WTC11 (cell line): Measurements from ENCODE around the gene CDK11A. TPM values are rescaled to one million over a fixed set of nuclear protein-coding genes. Genes with fewer than 3 reads are reported as not detected.

ENCODE experiments used
- ATAC-seq: fragments of 200-7000 bp; cut with Tn5 transposase; 2 replicates; pipeline ENCODE4 v1.10.0; 2021; ENCODE audit warnings: mild to moderate bottlenecking, moderate library complexity
- CTCF ChIA-PET: fragments of 300-600 bp; sonication (Branson Sonifier 250); formaldehyde crosslinking; loops from one replicate; lab custom pipeline; 2021; ENCODE audit warnings: antibody characterized with exemption; lab: Charles Lee
- POLR2A ChIA-PET: fragments of 350-600 bp; sonication (Branson Sonifier 250); formaldehyde crosslinking; loops from one replicate; lab custom pipeline; 2021; ENCODE audit warnings: antibody characterized with exemption; lab: Charles Lee
- DNase-seq: peaks from one replicate; pipeline ENCODE4 v3.0.0; 2021; ENCODE audit warnings: low spot score
- H3K27ac Mint-ChIP-seq: 2 replicates; pipeline ENCODE4 v1.8.0; 2021; ENCODE audit warnings: mixed read lengths
- H3K27me3 Mint-ChIP-seq: 2 replicates; pipeline ENCODE4 v1.8.0; 2021; ENCODE audit warnings: low read depth, mild to moderate bottlenecking, moderate library complexity, mixed read lengths
- H3K36me3 Mint-ChIP-seq: 2 replicates; pipeline ENCODE4 v1.8.0; 2021; ENCODE audit warnings: mixed read lengths
- H3K4me1 Mint-ChIP-seq: 2 replicates; pipeline ENCODE4 v1.8.0; 2022; ENCODE audit warnings: mixed read lengths
- H3K4me3 Mint-ChIP-seq: 2 replicates; pipeline ENCODE4 v1.8.0; 2021; ENCODE audit warnings: mild to moderate bottlenecking, moderate library complexity, mixed read lengths
- H3K9me3 Mint-ChIP-seq: 2 replicates; pipeline ENCODE4 v1.8.0; 2021; ENCODE audit warnings: mixed read lengths
- CBFB ChIP-seq: sonication (generic); formaldehyde crosslinking; IDR thresholded peaks from 2 replicates; pipeline ENCODE4 v1.8.1; 2022; ENCODE audit warnings: mild to moderate bottlenecking, low read depth, missing genetic modification reagents
- CREM ChIP-seq: sonication (generic); formaldehyde crosslinking; IDR thresholded peaks from 2 replicates; pipeline ENCODE4 v1.8.1; 2022; ENCODE audit warnings: mild to moderate bottlenecking, missing genetic modification reagents, moderate library complexity
- ETV6 ChIP-seq: sonication (generic); formaldehyde crosslinking; IDR thresholded peaks from 2 replicates; pipeline ENCODE4 v1.8.1; 2022; ENCODE audit warnings: mild to moderate bottlenecking, missing genetic modification reagents
- MYBL2 ChIP-seq: sonication (generic); formaldehyde crosslinking; IDR thresholded peaks from 2 replicates; pipeline ENCODE4 v1.8.1; 2023; ENCODE audit warnings: mild to moderate bottlenecking, moderate library complexity, missing genetic modification reagents
- NR3C1 ChIP-seq: sonication (generic); formaldehyde crosslinking; conservative IDR thresholded peaks from 2 replicates; pipeline ENCODE4 v1.8.1; 2023; ENCODE audit warnings: low read depth, mild to moderate bottlenecking, missing genetic modification reagents
- SMAD3 ChIP-seq: sonication (generic); formaldehyde crosslinking; IDR thresholded peaks from 2 replicates; pipeline ENCODE4 v1.8.0; 2022; ENCODE audit warnings: missing genetic modification reagents, mild to moderate bottlenecking, borderline replicate concordance
- SOX15 ChIP-seq: fragments of 250-450 bp; sonication (Bioruptor Pico); IDR thresholded peaks from 2 replicates; pipeline ENCODE4 v1.9.0; 2021; ENCODE audit warnings: mild to moderate bottlenecking
- TCF7 ChIP-seq: sonication (generic); formaldehyde crosslinking; IDR thresholded peaks from 2 replicates; pipeline ENCODE4 v1.8.0; 2022; ENCODE audit warnings: mild to moderate bottlenecking, low read depth, missing genetic modification reagents, moderate library complexity
- ZNF121 ChIP-seq: sonication (generic); formaldehyde crosslinking; IDR thresholded peaks from 2 replicates; pipeline ENCODE4 v1.8.0; 2023; ENCODE audit warnings: missing genetic modification reagents
- ZNF396 ChIP-seq: fragments of 250-450 bp; sonication (Bioruptor Pico); IDR thresholded peaks from 2 replicates; pipeline ENCODE4 v1.8.0; 2021; ENCODE audit warnings: mild to moderate bottlenecking, moderate library complexity, borderline replicate concordance
- ZNF671 ChIP-seq: fragments of 250-450 bp; sonication (Bioruptor Pico); IDR thresholded peaks from 2 replicates; pipeline ENCODE4 v1.8.0; 2021; ENCODE audit warnings: mild to moderate bottlenecking
- total RNA-seq: library from RNA; stranded (reverse); gene quantifications from 3 replicates; pipeline ENCODE4 v1.2.3, GENCODE V29; 2021
- TF ChIP-seq, protein P1 (sequence below): sonication (generic); formaldehyde crosslinking; IDR thresholded peaks from 2 replicates; pipeline ENCODE4 v1.8.0; 2022; ENCODE audit warnings: mild to moderate bottlenecking, missing genetic modification reagents
- TF ChIP-seq, protein P2 (sequence below): fragments of 200-600 bp; IDR thresholded peaks from 2 replicates; pipeline ENCODE4 v1.8.0; 2022; ENCODE audit warnings: antibody characterized with exemption
- TF ChIP-seq, protein P3 (sequence below): sonication (generic); formaldehyde crosslinking; IDR thresholded peaks from 2 replicates; pipeline ENCODE4 v1.8.1; 2023; ENCODE audit warnings: mild to moderate bottlenecking, missing genetic modification reagents
- TF ChIP-seq, protein P4 (sequence below): sonication (generic); formaldehyde crosslinking; IDR thresholded peaks from 2 replicates; pipeline ENCODE4 v1.8.1; 2023; ENCODE audit warnings: mild to moderate bottlenecking, missing genetic modification reagents

CDK11A gene
- total RNA-seq, 1 experiment from 2014 or later = 54.7 TPM

DNA sequence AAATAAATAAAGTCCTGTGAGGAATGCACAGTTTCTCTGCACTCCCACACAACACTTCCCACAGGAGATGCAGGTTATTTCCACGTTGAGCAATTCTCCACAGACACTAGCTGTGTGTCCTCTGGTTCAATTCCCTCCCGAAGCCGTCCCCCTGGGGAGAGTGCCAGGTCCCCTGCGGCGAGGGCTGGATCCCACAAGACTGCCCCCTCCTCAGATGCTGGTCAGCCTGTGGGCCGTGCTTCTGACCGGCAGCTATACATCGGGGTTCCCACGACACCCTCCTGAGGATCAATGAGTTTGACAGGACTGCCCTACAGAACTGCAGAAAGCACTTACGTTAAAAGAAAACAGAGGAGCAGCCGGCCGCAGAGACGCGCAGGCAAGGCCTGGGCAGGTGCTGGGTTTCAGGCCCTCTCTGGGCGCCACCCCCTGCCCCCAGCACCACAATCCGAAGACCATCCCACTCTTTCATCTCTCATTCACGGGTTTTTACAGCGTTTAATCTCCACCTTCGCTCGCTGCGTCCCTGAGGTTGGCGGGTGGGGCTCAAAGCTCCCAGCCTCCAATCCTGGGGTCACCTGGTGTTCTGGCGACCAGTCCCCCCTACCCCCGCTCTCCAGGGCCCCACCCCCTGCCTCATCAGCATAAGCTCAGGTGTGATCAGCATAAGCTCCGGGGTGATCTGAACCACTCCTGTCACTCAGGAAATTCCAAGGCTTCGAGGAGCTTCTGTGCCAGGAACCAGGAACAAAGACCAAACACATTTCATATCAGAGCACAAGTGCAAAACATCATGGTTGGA is 40.9 kb downstream of the CDK11A start:
- Mint-ChIP-seq H3K27me3 (no peaks in the 10 kb centered on the region), H3K36me3 (no peaks in the 10 kb centered on the region), H3K27ac (peak overlapping the region; percentile 95), H3K4me1 (peaks cover 31% of the 10 kb centered on the region), H3K9me3 (no peaks in the 10 kb centered on the region), H3K4me3 (peak overlapping the region; percentile 54)
- peak; percentile 56 for DNase-seq
- ChIA-PET POLR2A (no interaction called here), CTCF (interaction anchor here (0.6 to 1.4 kb wide), 6 partner anchors 18 to 491 kb away, joined by 3 to 11 read pairs (median 3); partner anchors contain the start of genes CALML6 and CDK11A)
- peak; percentile 72 for ATAC-seq
- TF ChIP-seq, protein P1, sequence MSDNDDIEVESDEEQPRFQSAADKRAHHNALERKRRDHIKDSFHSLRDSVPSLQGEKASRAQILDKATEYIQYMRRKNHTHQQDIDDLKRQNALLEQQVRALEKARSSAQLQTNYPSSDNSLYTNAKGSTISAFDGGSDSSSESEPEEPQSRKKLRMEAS (CRISPR knock-in tag) = no peak
- TF ChIP-seq ZNF396 (CRISPR knock-in tag) (no peak), ETV6 (CRISPR knock-in tag) (no peak)
- TF ChIP-seq, protein P2, sequence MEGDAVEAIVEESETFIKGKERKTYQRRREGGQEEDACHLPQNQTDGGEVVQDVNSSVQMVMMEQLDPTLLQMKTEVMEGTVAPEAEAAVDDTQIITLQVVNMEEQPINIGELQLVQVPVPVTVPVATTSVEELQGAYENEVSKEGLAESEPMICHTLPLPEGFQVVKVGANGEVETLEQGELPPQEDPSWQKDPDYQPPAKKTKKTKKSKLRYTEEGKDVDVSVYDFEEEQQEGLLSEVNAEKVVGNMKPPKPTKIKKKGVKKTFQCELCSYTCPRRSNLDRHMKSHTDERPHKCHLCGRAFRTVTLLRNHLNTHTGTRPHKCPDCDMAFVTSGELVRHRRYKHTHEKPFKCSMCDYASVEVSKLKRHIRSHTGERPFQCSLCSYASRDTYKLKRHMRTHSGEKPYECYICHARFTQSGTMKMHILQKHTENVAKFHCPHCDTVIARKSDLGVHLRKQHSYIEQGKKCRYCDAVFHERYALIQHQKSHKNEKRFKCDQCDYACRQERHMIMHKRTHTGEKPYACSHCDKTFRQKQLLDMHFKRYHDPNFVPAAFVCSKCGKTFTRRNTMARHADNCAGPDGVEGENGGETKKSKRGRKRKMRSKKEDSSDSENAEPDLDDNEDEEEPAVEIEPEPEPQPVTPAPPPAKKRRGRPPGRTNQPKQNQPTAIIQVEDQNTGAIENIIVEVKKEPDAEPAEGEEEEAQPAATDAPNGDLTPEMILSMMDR = no peak

DNA sequence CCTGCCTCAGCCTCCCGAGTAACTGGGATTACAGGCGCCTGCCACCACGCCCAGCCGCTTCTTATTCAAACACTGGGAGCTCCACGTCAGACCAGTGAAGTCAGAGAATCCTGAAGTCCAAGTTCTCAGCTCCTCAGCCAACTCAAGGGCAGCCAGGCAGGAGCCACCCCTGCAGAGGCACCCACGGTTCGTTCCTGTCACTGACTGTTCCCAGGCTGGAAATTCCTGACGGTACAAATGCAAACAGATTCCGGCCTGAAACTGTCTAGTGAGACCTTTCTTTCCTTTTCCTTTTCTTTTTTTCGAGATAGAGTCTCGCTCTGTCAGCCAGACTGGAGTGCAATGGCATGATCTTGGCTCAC is 43.3 kb downstream of the CDK11A start:
- H3K4me1 Mint-ChIP-seq = peaks cover 36% of the 10 kb centered on the region
- POLR2A ChIA-PET = no interaction called here
- TF ChIP-seq NR3C1 (CRISPR knock-in tag) (no peak), SMAD3 (CRISPR knock-in tag) (no peak), ZNF671 (CRISPR knock-in tag) (no peak), TCF7 (CRISPR knock-in tag) (no peak), CREM (no peak), CBFB (no peak), MYBL2 (no peak)
- TF ChIP-seq, protein P3, sequence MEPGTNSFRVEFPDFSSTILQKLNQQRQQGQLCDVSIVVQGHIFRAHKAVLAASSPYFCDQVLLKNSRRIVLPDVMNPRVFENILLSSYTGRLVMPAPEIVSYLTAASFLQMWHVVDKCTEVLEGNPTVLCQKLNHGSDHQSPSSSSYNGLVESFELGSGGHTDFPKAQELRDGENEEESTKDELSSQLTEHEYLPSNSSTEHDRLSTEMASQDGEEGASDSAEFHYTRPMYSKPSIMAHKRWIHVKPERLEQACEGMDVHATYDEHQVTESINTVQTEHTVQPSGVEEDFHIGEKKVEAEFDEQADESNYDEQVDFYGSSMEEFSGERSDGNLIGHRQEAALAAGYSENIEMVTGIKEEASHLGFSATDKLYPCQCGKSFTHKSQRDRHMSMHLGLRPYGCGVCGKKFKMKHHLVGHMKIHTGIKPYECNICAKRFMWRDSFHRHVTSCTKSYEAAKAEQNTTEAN = no peak
- TF ChIP-seq, protein P4, sequence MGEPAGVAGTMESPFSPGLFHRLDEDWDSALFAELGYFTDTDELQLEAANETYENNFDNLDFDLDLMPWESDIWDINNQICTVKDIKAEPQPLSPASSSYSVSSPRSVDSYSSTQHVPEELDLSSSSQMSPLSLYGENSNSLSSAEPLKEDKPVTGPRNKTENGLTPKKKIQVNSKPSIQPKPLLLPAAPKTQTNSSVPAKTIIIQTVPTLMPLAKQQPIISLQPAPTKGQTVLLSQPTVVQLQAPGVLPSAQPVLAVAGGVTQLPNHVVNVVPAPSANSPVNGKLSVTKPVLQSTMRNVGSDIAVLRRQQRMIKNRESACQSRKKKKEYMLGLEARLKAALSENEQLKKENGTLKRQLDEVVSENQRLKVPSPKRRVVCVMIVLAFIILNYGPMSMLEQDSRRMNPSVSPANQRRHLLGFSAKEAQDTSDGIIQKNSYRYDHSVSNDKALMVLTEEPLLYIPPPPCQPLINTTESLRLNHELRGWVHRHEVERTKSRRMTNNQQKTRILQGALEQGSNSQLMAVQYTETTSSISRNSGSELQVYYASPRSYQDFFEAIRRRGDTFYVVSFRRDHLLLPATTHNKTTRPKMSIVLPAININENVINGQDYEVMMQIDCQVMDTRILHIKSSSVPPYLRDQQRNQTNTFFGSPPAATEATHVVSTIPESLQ (CRISPR knock-in tag) = no peak
- CTCF ChIA-PET = interaction anchor here (1.5 to 3.0 kb wide), 2 partner anchors 15 to 228 kb away, joined by 4 to 48 read pairs; no protein-coding TSS in a partner anchor
- no peaks in the 10 kb centered on the region for H3K27me3 Mint-ChIP-seq
- no peak for ATAC-seq
- peak overlapping the region; percentile 48 for H3K27ac Mint-ChIP-seq
- no peaks in the 10 kb centered on the region for H3K9me3 Mint-ChIP-seq
- H3K4me3 Mint-ChIP-seq = no peak overlapping the region
- H3K36me3 Mint-ChIP-seq = no peaks in the 10 kb centered on the region
- no peak for DNase-seq

DNA sequence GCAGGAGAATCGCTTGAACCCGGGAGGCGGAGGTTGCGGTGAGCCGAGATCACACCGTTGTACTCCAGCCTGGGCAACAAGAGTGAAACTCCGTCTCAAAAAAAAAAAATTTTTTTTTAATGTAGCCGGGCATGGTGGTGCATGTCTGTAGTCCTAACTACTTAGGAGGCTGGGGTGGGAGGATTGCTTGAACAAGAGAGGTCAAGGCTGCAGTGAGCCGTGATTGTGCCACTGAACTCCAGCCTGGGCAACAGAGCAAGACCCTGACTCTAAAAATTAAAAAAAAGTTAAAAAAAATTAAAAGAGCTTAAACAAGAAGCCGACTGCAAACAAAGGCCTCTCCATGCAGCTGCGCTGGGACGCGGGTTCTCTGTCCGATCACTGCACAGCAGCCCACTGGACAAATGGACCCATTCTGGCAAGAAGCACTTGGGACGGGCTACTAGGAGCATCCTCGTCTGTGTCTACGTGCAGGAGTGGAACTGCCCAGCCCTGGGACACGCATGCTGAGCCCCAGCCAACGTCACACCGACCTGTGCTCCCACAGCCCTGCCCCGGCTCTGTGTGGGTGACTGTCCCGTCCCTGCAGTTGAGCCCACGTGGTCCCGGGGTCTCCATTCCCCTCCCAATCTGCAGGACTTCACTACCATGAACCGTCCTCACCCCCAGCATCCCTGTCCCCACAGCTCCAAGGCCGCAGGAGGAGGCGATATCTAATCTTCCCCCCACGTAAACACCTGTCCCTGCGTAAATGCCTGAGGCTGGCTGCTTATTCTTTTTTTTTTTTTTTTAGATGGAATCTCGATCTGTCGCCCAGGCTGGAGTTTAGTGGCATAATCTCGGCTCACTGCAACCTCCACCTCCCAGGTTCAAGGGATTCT is 43.9 kb downstream of the CDK11A start:
- ATAC-seq (no peak), DNase-seq (no peak)
- H3K27me3 Mint-ChIP-seq = no peaks in the 10 kb centered on the region
- POLR2A ChIA-PET = no interaction called here
- H3K9me3 Mint-ChIP-seq = no peaks in the 10 kb centered on the region
- CTCF ChIA-PET = interaction anchor here (1.5 to 3.0 kb wide), 3 partner anchors 11 to 228 kb away, joined by 4 to 48 read pairs (median 15); no protein-coding TSS in a partner anchor
- H3K36me3 Mint-ChIP-seq = no peaks in the 10 kb centered on the region
- H3K4me1 Mint-ChIP-seq = peaks cover 33% of the 10 kb centered on the region
- no peak overlapping the region for H3K4me3 Mint-ChIP-seq
- H3K27ac Mint-ChIP-seq = no peak overlapping the region; the same call in 1 of the 2 replicates
- no peak for TF ChIP-seq TCF7 (CRISPR knock-in tag)
- no peak for TF ChIP-seq ZNF121 (CRISPR knock-in tag)
- TF ChIP-seq, protein P4 (CRISPR knock-in tag) = no peak
- TF ChIP-seq, protein P2 = no peak
- TF ChIP-seq SOX15 (CRISPR knock-in tag) = no peak
